MCF 10A (cell line): Measurements from ENCODE around the gene FXR1. TPM values are rescaled to one million over a fixed set of nuclear protein-coding genes. Genes with fewer than 3 reads are reported as not detected.

Experiments
- BruUV-seq: library from RNA; stranded (reverse); fragments of 400-500 nt; replicated peaks from 2 replicates; lab custom pipeline; 2021; lab: Mats Ljungman, UMichigan
- CTCF ChIA-PET: fragments of 300-600 bp; sonication (Branson Sonifier 250); formaldehyde crosslinking; extraction: SDS; loops from one replicate; lab custom pipeline; 2021; ENCODE audit warnings: antibody characterized with exemption, inconsistent platforms; lab: Yijun Ruan, JAX
- POLR2A ChIA-PET: fragments of 300-600, 350-650 bp; sonication (Branson Sonifier 250); formaldehyde crosslinking; extraction: SDS; loops from one replicate; lab custom pipeline; 2020; ENCODE audit warnings: antibody characterized with exemption, inconsistent platforms; lab: Yijun Ruan, JAX
- DNase-seq: peaks from one replicate; pipeline ENCODE4 v3.0.0-alpha.2; 2018; ENCODE audit not compliant: unreplicated experiment
- H3K27ac Mint-ChIP-seq: one replicate; pipeline ENCODE4 v1.8.0; 2022; ENCODE audit warnings: mild to moderate bottlenecking, low read depth, mixed read lengths; ENCODE audit not compliant: unreplicated experiment
- H3K27me3 Mint-ChIP-seq: one replicate; pipeline ENCODE4 v1.8.0; 2022; ENCODE audit warnings: mixed read lengths; ENCODE audit not compliant: insufficient read depth, unreplicated experiment
- H3K36me3 Mint-ChIP-seq: one replicate; pipeline ENCODE4 v1.8.0; 2022; ENCODE audit warnings: mild to moderate bottlenecking, moderate library complexity, mixed read lengths; ENCODE audit not compliant: insufficient read depth, unreplicated experiment
- H3K4me1 Mint-ChIP-seq: one replicate; pipeline ENCODE4 v1.8.0; 2022; ENCODE audit warnings: mixed read lengths; ENCODE audit not compliant: insufficient read depth, unreplicated experiment
- H3K4me3 Mint-ChIP-seq: one replicate; pipeline ENCODE4 v1.8.0; 2022; ENCODE audit warnings: mild to moderate bottlenecking, moderate library complexity, mixed read lengths; ENCODE audit not compliant: unreplicated experiment
- H3K9me3 Mint-ChIP-seq: one replicate; pipeline ENCODE4 v1.8.0; 2022; ENCODE audit warnings: mixed read lengths; ENCODE audit not compliant: unreplicated experiment
- intact Hi-C: fragments of 100-400 bp; cut with micrococcal nuclease; formaldehyde crosslinking; loops from 2 replicates; pipeline ENCODE4 v1.14.1; 2022
- total RNA-seq: library from RNA; stranded (reverse); gene quantifications from 2 replicates; pipeline ENCODE4 v1.2.3, GENCODE V29; 2022
- TF ChIP-seq, protein P1 (sequence below): fragments of 200-600 bp; IDR thresholded peaks from one replicate; pipeline ENCODE4 v1.8.0; 2022; ENCODE audit warnings: antibody characterized with exemption, mild to moderate bottlenecking; ENCODE audit not compliant: unreplicated experiment

FXR1 gene
- total RNA-seq, 1 experiment from 2014 or later, result 166 TPM

DNA sequence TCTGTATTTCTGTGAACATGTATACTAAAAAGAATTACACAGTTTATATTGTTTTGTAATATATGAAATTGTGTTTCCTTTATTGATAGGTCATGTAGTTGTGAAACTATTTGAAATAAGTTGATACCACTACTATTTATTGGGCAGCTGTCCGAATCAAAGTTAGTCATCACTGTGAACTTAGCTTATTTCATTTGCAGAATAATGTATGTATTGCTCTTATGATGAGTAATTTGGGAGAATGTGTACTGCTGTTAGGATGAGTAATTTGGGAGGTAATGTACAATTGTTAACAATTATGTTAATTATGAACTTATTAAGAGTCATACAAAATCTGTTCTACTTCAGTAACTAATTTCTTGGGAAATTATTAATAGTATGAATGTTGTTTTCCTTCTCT lies 22.2 kb downstream of the FXR1 start:
- H3K27ac Mint-ChIP-seq, result no peak overlapping the region
- no peaks in the 10 kb centered on the region for H3K9me3 Mint-ChIP-seq
- TF ChIP-seq, protein P1, sequence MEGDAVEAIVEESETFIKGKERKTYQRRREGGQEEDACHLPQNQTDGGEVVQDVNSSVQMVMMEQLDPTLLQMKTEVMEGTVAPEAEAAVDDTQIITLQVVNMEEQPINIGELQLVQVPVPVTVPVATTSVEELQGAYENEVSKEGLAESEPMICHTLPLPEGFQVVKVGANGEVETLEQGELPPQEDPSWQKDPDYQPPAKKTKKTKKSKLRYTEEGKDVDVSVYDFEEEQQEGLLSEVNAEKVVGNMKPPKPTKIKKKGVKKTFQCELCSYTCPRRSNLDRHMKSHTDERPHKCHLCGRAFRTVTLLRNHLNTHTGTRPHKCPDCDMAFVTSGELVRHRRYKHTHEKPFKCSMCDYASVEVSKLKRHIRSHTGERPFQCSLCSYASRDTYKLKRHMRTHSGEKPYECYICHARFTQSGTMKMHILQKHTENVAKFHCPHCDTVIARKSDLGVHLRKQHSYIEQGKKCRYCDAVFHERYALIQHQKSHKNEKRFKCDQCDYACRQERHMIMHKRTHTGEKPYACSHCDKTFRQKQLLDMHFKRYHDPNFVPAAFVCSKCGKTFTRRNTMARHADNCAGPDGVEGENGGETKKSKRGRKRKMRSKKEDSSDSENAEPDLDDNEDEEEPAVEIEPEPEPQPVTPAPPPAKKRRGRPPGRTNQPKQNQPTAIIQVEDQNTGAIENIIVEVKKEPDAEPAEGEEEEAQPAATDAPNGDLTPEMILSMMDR, result no peak
- CTCF ChIA-PET, result interaction anchor here (1.2 to 1.5 kb wide), 4 partner anchors 16 to 242 kb away, joined by 3 to 5 read pairs (median 4); partner anchors contain the start of gene FXR1
- POLR2A ChIA-PET, result interaction anchor here (0.6 to 4.6 kb wide), 8 partner anchors 11 to 238 kb away, joined by 3 to 24 read pairs (median 4); partner anchors contain the start of genes DNAJC19 and FXR1
- H3K4me1 Mint-ChIP-seq, result peaks cover 15% of the 10 kb centered on the region
- H3K36me3 Mint-ChIP-seq, result peaks cover 62% of the 10 kb centered on the region
- DNase-seq, result peak; percentile 26
- BruUV-seq, result no TSS peak
- H3K4me3 Mint-ChIP-seq, result no peak overlapping the region
- intact Hi-C loops, result loop anchor here (2.0 kb wide), 1 partner anchor 22 kb away; the partner anchor contains the start of gene FXR1
- no peaks in the 10 kb centered on the region for H3K27me3 Mint-ChIP-seq

DNA sequence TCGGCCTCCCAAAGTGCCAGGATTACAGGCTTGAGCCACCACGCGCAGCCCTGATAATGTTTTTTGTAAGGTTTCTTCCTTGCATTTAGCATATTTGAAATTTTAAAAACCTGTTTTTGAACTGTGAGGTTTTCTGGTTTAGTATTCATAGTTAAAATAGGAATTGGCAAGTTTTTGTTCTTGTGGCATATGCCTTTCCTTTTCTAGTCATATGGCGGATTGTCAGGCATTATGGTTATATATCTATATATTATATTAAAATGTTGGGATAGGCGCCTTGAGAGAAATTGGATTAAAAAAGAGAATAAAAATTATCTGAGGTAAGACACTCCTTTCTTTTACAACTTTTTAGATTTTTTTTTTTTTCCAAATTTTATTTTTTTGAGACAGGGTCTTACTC lies 28.4 kb downstream of the FXR1 start:
- BruUV-seq, result no TSS peak
- H3K27me3 Mint-ChIP-seq, result no peaks in the 10 kb centered on the region
- no peaks in the 10 kb centered on the region for H3K9me3 Mint-ChIP-seq
- no peak overlapping the region for H3K27ac Mint-ChIP-seq
- DNase-seq, result no peak
- H3K4me3 Mint-ChIP-seq, result no peak overlapping the region
- TF ChIP-seq, protein P1, result no peak
- POLR2A ChIA-PET, result interaction anchor here (1.1 kb wide), 1 partner anchor 9 kb away, joined by 4 read pairs; no protein-coding TSS in a partner anchor
- H3K4me1 Mint-ChIP-seq, result no peaks in the 10 kb centered on the region
- CTCF ChIA-PET, result no interaction called here
- peaks cover 82% of the 10 kb centered on the region for H3K36me3 Mint-ChIP-seq
- intact Hi-C loops, result no loop called here

DNA sequence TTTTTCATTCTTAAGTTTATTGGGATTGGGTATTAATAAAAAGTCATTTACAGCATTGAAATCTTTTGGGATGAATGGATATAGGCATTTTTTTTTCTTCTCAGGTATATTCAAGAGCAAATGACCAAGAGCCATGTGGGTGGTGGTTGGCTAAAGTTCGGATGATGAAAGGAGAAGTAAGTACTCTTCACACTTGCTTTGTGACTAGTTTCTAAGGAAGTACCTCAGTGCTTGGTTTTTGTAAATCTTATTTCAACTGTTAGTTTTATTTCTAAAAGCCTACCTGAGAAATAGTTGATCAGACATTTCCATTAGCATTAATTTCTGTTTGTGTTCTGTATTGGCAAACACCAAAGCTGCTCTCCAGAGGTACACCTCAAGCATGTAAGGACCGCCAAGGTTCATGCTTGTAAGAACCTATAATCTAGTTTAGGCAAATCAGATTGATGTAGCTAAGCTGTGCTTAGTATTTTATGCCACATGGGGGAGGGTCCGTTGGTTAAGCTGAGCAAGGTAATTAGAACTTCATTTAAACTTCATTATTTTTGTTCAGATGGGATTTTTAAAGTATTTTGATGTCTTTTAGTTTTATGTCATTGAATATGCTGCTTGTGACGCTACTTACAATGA lies 35.4 kb downstream of the FXR1 start:
- Mint-ChIP-seq H3K36me3 (peaks cover 85% of the 10 kb centered on the region), H3K27me3 (no peaks in the 10 kb centered on the region), H3K27ac (no peak overlapping the region), H3K4me3 (no peak overlapping the region), H3K4me1 (no peaks in the 10 kb centered on the region), H3K9me3 (no peaks in the 10 kb centered on the region)
- CTCF ChIA-PET, result no interaction called here
- DNase-seq, result no peak
- TF ChIP-seq, protein P1, result no peak
- no TSS peak for BruUV-seq
- intact Hi-C loops, result no loop called here
- POLR2A ChIA-PET, result interaction anchor here (1.0 kb wide), 1 partner anchor 13 kb away, joined by 4 read pairs; no protein-coding TSS in a partner anchor

DNA sequence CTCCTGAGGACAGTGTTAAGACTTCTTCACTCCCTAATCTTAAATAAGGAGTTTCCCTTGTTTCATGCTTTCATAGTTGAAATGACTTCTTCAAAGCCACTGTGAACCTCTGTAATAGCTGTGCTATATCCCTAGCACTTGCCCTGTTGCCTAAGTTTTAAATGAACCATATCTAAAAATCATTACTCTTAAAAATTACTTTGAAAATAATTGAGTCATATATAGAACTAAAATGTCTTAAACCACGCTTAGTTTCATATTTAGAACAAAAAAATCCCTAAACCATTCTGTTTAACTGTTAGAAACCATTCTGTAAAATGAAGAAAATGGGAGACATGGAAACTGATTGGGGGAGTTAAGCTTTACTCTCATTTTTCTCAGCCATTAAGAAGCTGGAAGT lies 47.2 kb downstream of the FXR1 start:
- DNase-seq, result no peak
- Mint-ChIP-seq H3K27ac (no peak overlapping the region), H3K4me1 (no peaks in the 10 kb centered on the region), H3K27me3 (no peaks in the 10 kb centered on the region), H3K4me3 (no peak overlapping the region), H3K9me3 (no peaks in the 10 kb centered on the region), H3K36me3 (peaks cover 96% of the 10 kb centered on the region)
- TF ChIP-seq, protein P1, result no peak
- no TSS peak for BruUV-seq
- POLR2A ChIA-PET, result no interaction called here
- intact Hi-C loops, result no loop called here
- CTCF ChIA-PET, result no interaction called here
